Neural cell (in vitro differentiated cells): ENCODE measurements around the gene GSK3B. TPM values are rescaled to one million over a fixed set of nuclear protein-coding genes. Genes with fewer than 3 reads are reported as not detected.
A peak's percentile ranks its signal among the peaks of the same experiment; 100 is the strongest.

ENCODE experiments used
- H2AFZ ChIP-seq: fragments of 200-600, 300-800 bp; sonication (generic), shearing (Covaris generic); 2 replicates; pipeline ENCODE4 v1.6.0; 2014; ENCODE audit warnings: low read depth, mild to moderate bottlenecking, antibody characterized with exemption, low read length, moderate library complexity
- H3F3A ChIP-seq: fragments of 200-600 bp; shearing (Covaris generic); 2 replicates; pipeline ENCODE4 v1.6.1; 2016; ENCODE audit warnings: mild to moderate bottlenecking, moderate library complexity, mixed read lengths, antibody characterized with exemption, low read length; ENCODE audit not compliant: insufficient read depth, poor library complexity, severe bottlenecking
- H3K27ac ChIP-seq: fragments of 200-600, 300-800 bp; sonication (generic), shearing (Covaris generic); 2 replicates; pipeline ENCODE4 v1.5.1; 2014; ENCODE audit warnings: mild to moderate bottlenecking, low read length, moderate library complexity
- H3K27me3 ChIP-seq: fragments of 300-800, 200-600 bp; sonication (generic), shearing (Covaris generic); 2 replicates; pipeline ENCODE4 v1.6.0; 2014; ENCODE audit warnings: mild to moderate bottlenecking, low read depth, low read length, moderate library complexity; ENCODE audit not compliant: insufficient read depth
- H3K36me3 ChIP-seq: fragments of 300-800, 200-600 bp; sonication (generic), shearing (Covaris generic); 2 replicates; pipeline ENCODE4 v1.5.1; 2014; ENCODE audit warnings: mild to moderate bottlenecking, antibody characterized with exemption, low read length, moderate library complexity; ENCODE audit not compliant: insufficient read depth
- H3K4me2 ChIP-seq: fragments of 300-800, 200-600 bp; sonication (generic), shearing (Covaris generic); 2 replicates; pipeline ENCODE4 v1.6.0; 2014; ENCODE audit warnings: mild to moderate bottlenecking, low read length
- H3K4me3 ChIP-seq: fragments of 300-800, 200-600 bp; sonication (generic), shearing (Covaris generic); 2 replicates; pipeline ENCODE4 v1.5.1; 2014; ENCODE audit warnings: mild to moderate bottlenecking, low read length, moderate library complexity
- H3K79me2 ChIP-seq: fragments of 200-600 bp; shearing (Covaris generic); replicated peaks from 2 replicates; pipeline ENCODE4 v1.6.0; 2014; ENCODE audit warnings: mild to moderate bottlenecking, low read length, moderate library complexity; ENCODE audit not compliant: insufficient read depth
- H3K9ac ChIP-seq: fragments of 300-800, 200-600 bp; sonication (generic), shearing (Covaris generic); 2 replicates; pipeline ENCODE4 v1.6.1; 2016; ENCODE audit warnings: mild to moderate bottlenecking, low read length, mixed read lengths
- H3K9me2 ChIP-seq: fragments of 200-600 bp; shearing (Covaris generic); 2 replicates; pipeline ENCODE4 v1.6.1; 2016; ENCODE audit warnings: mild to moderate bottlenecking, low read length, mixed read lengths; ENCODE audit not compliant: insufficient read depth
- H3K9me3 ChIP-seq: fragments of 200-600, 300-800 bp; sonication (generic), shearing (Covaris generic); 2 replicates; pipeline ENCODE4 v1.6.1; 2016; ENCODE audit warnings: mild to moderate bottlenecking, mixed run types, low read length, moderate library complexity, mixed read lengths
- H4K20me1 ChIP-seq: fragments of 200-600 bp; shearing (Covaris generic); 2 replicates; pipeline ENCODE4 v1.6.1; 2016; ENCODE audit warnings: mild to moderate bottlenecking, mixed run types; ENCODE audit not compliant: insufficient read depth
- CTCF ChIP-seq: fragments of 450-650 bp; IDR thresholded peaks from 2 replicates; pipeline ENCODE4 v1.5.1; 2014; ENCODE audit warnings: antibody characterized with exemption, mild to moderate bottlenecking, moderate library complexity; ENCODE audit not compliant: poor library complexity, severe bottlenecking
- EP300 ChIP-seq: fragments of 450-650 bp; conservative IDR thresholded peaks from 2 replicates; pipeline ENCODE4 v1.6.1; 2014; ENCODE audit warnings: antibody characterized with exemption, mild to moderate bottlenecking, moderate library complexity; ENCODE audit not compliant: poor library complexity, severe bottlenecking
- EZH2 ChIP-seq: fragments of 200-600, 300-800 bp; shearing (Covaris generic), sonication (generic); IDR thresholded peaks from 2 replicates; pipeline ENCODE4 v1.6.1; 2014; ENCODE audit warnings: antibody characterized with exemption, low read length, borderline replicate concordance, mild to moderate bottlenecking; ENCODE audit not compliant: insufficient read depth, poor library complexity, severe bottlenecking
- MXI1 ChIP-seq: fragments of 450-650 bp; conservative IDR thresholded peaks from 2 replicates; pipeline ENCODE4 v1.6.1; 2014; ENCODE audit warnings: antibody characterized with exemption, mild to moderate bottlenecking; ENCODE audit not compliant: poor library complexity, severe bottlenecking
- POLR2AphosphoS5 ChIP-seq: IDR thresholded peaks from 2 replicates; pipeline ENCODE4 v1.6.1; 2012
- RAD21 ChIP-seq: fragments of 450-650 bp; conservative IDR thresholded peaks from 2 replicates; pipeline ENCODE4 v1.6.1; 2014; ENCODE audit warnings: antibody characterized with exemption, mild to moderate bottlenecking, moderate library complexity
- REST ChIP-seq: IDR thresholded peaks from 2 replicates; pipeline ENCODE4 v1.6.1; 2012; ENCODE audit warnings: borderline replicate concordance
- SMC3 ChIP-seq: fragments of 450-650 bp; conservative IDR thresholded peaks from 2 replicates; pipeline ENCODE4 v1.6.1; 2014; ENCODE audit warnings: antibody characterized with exemption, mild to moderate bottlenecking, moderate library complexity; ENCODE audit not compliant: poor library complexity
- TAF1 ChIP-seq: IDR thresholded peaks from 2 replicates; pipeline ENCODE4 v1.6.1; 2012; ENCODE audit warnings: low read depth
- polyA plus RNA-seq: library from polyadenylated mRNA; depleted of rRNA; stranded (reverse); fragments of >200 nt; gene quantifications from 2 replicates; pipeline ENCODE4 v1.2.3, GENCODE V29; 2014

Gene GSK3B
- polyA plus RNA-seq, 1 donor from 2014 or later = 48.5 TPM

- H3K27me3 ChIP-seq = no peaks in the 10 kb centered on the region
- TF ChIP-seq RAD21 (no peak), MXI1 (no peak), CTCF (no peak), POLR2AphosphoS5 (no peak), EP300 (no peak), TAF1 (no peak), REST (no peak), SMC3 (no peak), EZH2 (no peak)
- H3K36me3 ChIP-seq = no peaks in the 10 kb centered on the region
- peak overlapping the region; percentile 98 for H3K9ac ChIP-seq
- peak overlapping the region; percentile 99 for H3K27ac ChIP-seq
- H3K9me3 ChIP-seq = no peaks in the 10 kb centered on the region
- H3K4me3 ChIP-seq = peak overlapping the region; percentile 79
- H3K4me2 ChIP-seq = peak overlapping the region; percentile 98
- peak overlapping the region; percentile 83 for H2AFZ ChIP-seq
- H3K9me2 ChIP-seq = no peaks in the 10 kb centered on the region
- peaks cover 62% of the 10 kb centered on the region for H3K79me2 ChIP-seq
- peaks cover 3% of the 10 kb centered on the region for H3F3A ChIP-seq
- H4K20me1 ChIP-seq = peaks cover 25% of the 10 kb centered on the region
Observed at GRCh38 chr3:120095979-120096426, 1.8 kb upstream of the GSK3B start.

- Histone ChIP-seq H3K4me2 (peak overlapping the region; percentile 98), H3K27ac (peak overlapping the region; percentile 99), H2AFZ (peak overlapping the region; percentile 83), H3K9me2 (no peaks in the 10 kb centered on the region), H3K27me3 (no peaks in the 10 kb centered on the region), H3K79me2 (peaks cover 66% of the 10 kb centered on the region), H3K4me3 (peak overlapping the region; percentile 79), H3K9ac (peak overlapping the region; percentile 98), H3K9me3 (no peaks in the 10 kb centered on the region), H4K20me1 (peaks cover 31% of the 10 kb centered on the region), H3F3A (peaks cover 3% of the 10 kb centered on the region), H3K36me3 (no peaks in the 10 kb centered on the region)
- TF ChIP-seq REST = peak; percentile 96
- TF ChIP-seq RAD21 = peak; percentile 41
- peak; percentile 51 for TF ChIP-seq SMC3
- no peak for TF ChIP-seq EZH2
- TF ChIP-seq EP300 = peak; percentile 65
- peak; percentile 72 for TF ChIP-seq MXI1
- no peak for TF ChIP-seq CTCF
- peak; percentile 95 for TF ChIP-seq TAF1
- peak; percentile 98 for TF ChIP-seq POLR2AphosphoS5
Observed at GRCh38 chr3:120095226-120095978, 1.2 kb upstream of the GSK3B start.
